OCI-LY7 (cell line): Measurements from ENCODE around the gene LCN6. TPM values are rescaled to one million over a fixed set of nuclear protein-coding genes. Genes with fewer than 3 reads are reported as not detected.

ENCODE experiments used
- BruUV-seq: library from RNA; stranded (reverse); fragments of 400-500 nt; replicated peaks from 2 replicates; lab custom pipeline; 2021; lab: Mats Ljungman, UMichigan
- CTCF ChIA-PET: fragments of 300-600 bp; sonication (Branson Sonifier 250); formaldehyde crosslinking; loops from one replicate; lab custom pipeline; 2022; ENCODE audit warnings: antibody characterized with exemption; ENCODE audit not compliant: unreplicated experiment; lab: Charles Lee
- POLR2A ChIA-PET: fragments of 300-600 bp; sonication (Branson Sonifier 250); formaldehyde crosslinking; loops from one replicate; lab custom pipeline; 2022; ENCODE audit warnings: antibody characterized with exemption; lab: Charles Lee
- DNase-seq: peaks from one replicate; pipeline ENCODE4 v3.0.0-alpha.2; 2015; ENCODE audit warnings: low spot score
- H2AFZ ChIP-seq: fragments of 200-600 bp; sonication (generic), shearing (Covaris generic); 2 replicates; pipeline ENCODE4 v1.6.1; 2014; ENCODE audit warnings: mild to moderate bottlenecking, antibody characterized with exemption, low read length, moderate library complexity
- H3K27ac ChIP-seq: fragments of 200-600 bp; sonication (generic); 2 replicates; pipeline ENCODE4 v1.5.1; 2014; ENCODE audit warnings: mixed run types, low read depth, mild to moderate bottlenecking, moderate library complexity, low read length, inconsistent platforms; ENCODE audit not compliant: poor library complexity, severe bottlenecking
- H3K36me3 ChIP-seq: fragments of 200-600 bp; sonication (generic); 2 replicates; pipeline ENCODE4 v1.6.1; 2014; ENCODE audit warnings: mild to moderate bottlenecking, antibody characterized with exemption, low read length, moderate library complexity, mixed read lengths; ENCODE audit not compliant: insufficient read depth
- H3K4me1 ChIP-seq: fragments of 200-600 bp; sonication (generic); 2 replicates; pipeline ENCODE4 v1.5.1; 2014; ENCODE audit warnings: mild to moderate bottlenecking, low read length; ENCODE audit not compliant: insufficient read depth, poor library complexity, severe bottlenecking
- H3K4me2 ChIP-seq: fragments of 200-600 bp; sonication (generic); 2 replicates; pipeline ENCODE4 v1.6.1; 2014; ENCODE audit warnings: mild to moderate bottlenecking, low read length
- H3K4me3 ChIP-seq: fragments of 200-600 bp; sonication (generic); 2 replicates; pipeline ENCODE4 v1.5.1; 2014; ENCODE audit warnings: mild to moderate bottlenecking, low read depth, low read length; ENCODE audit not compliant: poor library complexity, severe bottlenecking
- H3K79me2 ChIP-seq: fragments of 200-600 bp; sonication (generic); 2 replicates; pipeline ENCODE4 v1.6.1; 2016; ENCODE audit warnings: low read depth, mild to moderate bottlenecking, low read length, moderate library complexity, mixed read lengths; ENCODE audit not compliant: insufficient read depth
- H3K9me2 ChIP-seq: fragments of 200-600 bp; sonication (generic); 2 replicates; pipeline ENCODE4 v1.6.1; 2016; ENCODE audit warnings: mild to moderate bottlenecking, low read length, mixed read lengths; ENCODE audit not compliant: insufficient read depth
- H3K9me3 ChIP-seq: fragments of 200-600 bp; sonication (generic); 2 replicates; pipeline ENCODE4 v1.6.1; 2014; ENCODE audit warnings: mild to moderate bottlenecking, mixed run types, low read length, mixed read lengths
- H4K20me1 ChIP-seq: fragments of 200-600 bp; sonication (generic); 2 replicates; pipeline ENCODE4 v1.6.1; 2014; ENCODE audit warnings: mild to moderate bottlenecking, antibody characterized with exemption, low read length, moderate library complexity, mixed read lengths; ENCODE audit not compliant: insufficient read depth
- CTCF ChIP-seq: fragments of 200-600 bp; sonication (generic); conservative IDR thresholded peaks from 2 replicates; pipeline ENCODE4 v1.5.1; 2014; ENCODE audit warnings: mild to moderate bottlenecking, antibody characterized with exemption, low read length, moderate library complexity, mixed read lengths
- EZH2phosphoT487 ChIP-seq: fragments of 200-600 bp; sonication (generic); IDR thresholded peaks from 2 replicates; pipeline ENCODE4 v1.6.1; 2018; ENCODE audit warnings: low read depth, borderline replicate concordance, mild to moderate bottlenecking, mixed run types, antibody characterized with exemption, low read length, moderate library complexity, mixed read lengths
- intact Hi-C: fragments of 100-400 bp; cut with micrococcal nuclease; formaldehyde crosslinking; loops from one replicate; pipeline ENCODE4 v1.10.0; 2022; ENCODE audit not compliant: unreplicated experiment
- total RNA-seq, 2 experiments: library from RNA; depleted of rRNA in 1 of 2; stranded (reverse); fragments of >200 nt in 1 of 2; shearing (Covaris generic) in 1 of 2; gene quantifications; 2 replicates each; pipeline ENCODE4 v1.2.3, GENCODE V29; 2014 to 2022

The LCN6 gene
- total RNA-seq, 2 experiments from 2014 or later: not detected

GRCh38 chr9:136754059-136754572, 5.8 kb upstream of the LCN6 start:
- POLR2A ChIA-PET: no interaction called here

GRCh38 chr9:136753371-136754058, 5.2 kb upstream of the LCN6 start:
- no peaks in the 10 kb centered on the region for H3K36me3 ChIP-seq
- no peak for DNase-seq
- H2AFZ ChIP-seq: no peak overlapping the region
- H3K4me3 ChIP-seq: no peak overlapping the region
- intact Hi-C loops: no loop called here
- BruUV-seq: no TSS peak
- H4K20me1 ChIP-seq: no peaks in the 10 kb centered on the region
- H3K4me1 ChIP-seq: peaks cover 6% of the 10 kb centered on the region
- no peak overlapping the region for H3K4me2 ChIP-seq
- H3K9me2 ChIP-seq: no peaks in the 10 kb centered on the region
- ChIA-PET POLR2A (no interaction called here), CTCF (no interaction called here)
- no peak overlapping the region for H3K27ac ChIP-seq
- H3K9me3 ChIP-seq: peaks cover 19% of the 10 kb centered on the region
- no peak for TF ChIP-seq EZH2phosphoT487
- TF ChIP-seq CTCF: no peak
- no peaks in the 10 kb centered on the region for H3K79me2 ChIP-seq

More at GRCh38 chr9:136754059-136754572, 5.8 kb upstream of the LCN6 start:
- Histone ChIP-seq H2AFZ (no peak overlapping the region), H3K4me3 (no peak overlapping the region), H3K4me2 (no peak overlapping the region), H3K4me1 (peaks cover 6% of the 10 kb centered on the region), H3K27ac (no peak overlapping the region), H3K9me3 (peaks cover 19% of the 10 kb centered on the region), H3K36me3 (no peaks in the 10 kb centered on the region), H3K79me2 (no peaks in the 10 kb centered on the region), H4K20me1 (no peaks in the 10 kb centered on the region), H3K9me2 (no peaks in the 10 kb centered on the region)
- intact Hi-C loops: no loop called here
- TF ChIP-seq CTCF: no peak
- TF ChIP-seq EZH2phosphoT487: no peak
- no TSS peak for BruUV-seq
- DNase-seq: no peak
- CTCF ChIA-PET: no interaction called here

- no peaks in the 10 kb centered on the region for H3K36me3 ChIP-seq
- intact Hi-C loops: no loop called here
- H3K4me2 ChIP-seq: no peak overlapping the region
- no peak overlapping the region for H2AFZ ChIP-seq
- no peak for TF ChIP-seq CTCF
- no peak for TF ChIP-seq EZH2phosphoT487
- DNase-seq: no peak
- no peaks in the 10 kb centered on the region for H3K79me2 ChIP-seq
- H4K20me1 ChIP-seq: no peaks in the 10 kb centered on the region
- peaks cover 6% of the 10 kb centered on the region for H3K4me1 ChIP-seq
- H3K9me2 ChIP-seq: no peaks in the 10 kb centered on the region
- no TSS peak for BruUV-seq
- no peak overlapping the region for H3K4me3 ChIP-seq
- H3K27ac ChIP-seq: no peak overlapping the region
- CTCF ChIA-PET: no interaction called here
- H3K9me3 ChIP-seq: peaks cover 19% of the 10 kb centered on the region
- POLR2A ChIA-PET: no interaction called here
These were observed 3.5 kb upstream of the LCN6 start for GRCh38 chr9:136751814-136752213.
